K562 (cell line): ENCODE data around the gene IKBKG.

Experiments
- BRD4 ChIP-seq: fragments of 200-600 bp; sonication (generic); IDR thresholded peaks from 2 replicates; pipeline ENCODE4 v1.6.1; 2017; ENCODE audit warnings: inconsistent platforms
- CBX1 ChIP-seq: sonication (generic); IDR thresholded peaks from 2 replicates; pipeline ENCODE4 v1.6.1; 2016; ENCODE audit warnings: antibody characterized with exemption, low read depth, mild to moderate bottlenecking
- CTCF ChIP-seq, 3 experiments: IDR thresholded peaks in 2 of 3; conservative IDR thresholded peaks in 1 of 3; 2 replicates each; pipeline ENCODE4 v1.5.1; 2011 to 2012; ENCODE audit warnings: low read length in 3 of 3, mild to moderate bottlenecking in 3 of 3, control low read depth in 2 of 3, improper control_type of control experiment in 1 of 3, inconsistent platforms in 1 of 3, low read depth in 1 of 3, mixed read lengths in 1 of 3, moderate library complexity in 1 of 3; ENCODE audit not compliant: insufficient read depth in 2 of 3
- NR1H2 ChIP-seq: sonication (generic); formaldehyde crosslinking; IDR thresholded peaks from 2 replicates; pipeline ENCODE4 v1.4.0; 2020; ENCODE audit warnings: mild to moderate bottlenecking, missing genetic modification reagents

- TF ChIP-seq CBX1 (no peak), BRD4 (no peak), NR1H2 (CRISPR knock-in tag) (no peak), CTCF (IDR thresholded peaks at IDR 0.05 in 2 of 3, conservative IDR thresholded peaks at IDR 0.05 in 1 of 3; ENCODE audit: insufficient read depth in 2 of 3, low read depth in 1 of 3, low read length in 3 of 3) (no peak)
Measured at GRCh38 chrX:154512879-154513553, 34.4 kb upstream of the IKBKG start.
